ENCODE results near the gene LRP1-AS. TPM values are rescaled to one million over a fixed set of nuclear protein-coding genes. Genes with fewer than 3 reads are reported as not detected.
A peak's percentile ranks its signal among the peaks of the same experiment; 100 is the strongest.

The LRP1-AS gene
- total RNA-seq (ENCODE audit: unreplicated experiment), result 0.46 TPM
- long read RNA-seq, result 0 reads

GRCh38 chr12:57146961-57147944, at the start of gene LRP1-AS:
Gene LRP1-AS, minus strand, starts transcription at chr12:57147619.
- Mint-ChIP-seq H3K36me3 (ENCODE audit: low read depth, unreplicated experiment) (peaks cover 6% of the 10 kb centered on the region), H3K27me3 (ENCODE audit: unreplicated experiment) (peaks cover 16% of the 10 kb centered on the region), H3K4me3 (ENCODE audit: unreplicated experiment) (no peak within 1 kb of the TSS), H3K4me1 (ENCODE audit: unreplicated experiment) (peaks cover 52% of the 10 kb centered on the region), H3K9me3 (ENCODE audit: unreplicated experiment) (no peaks in the 10 kb centered on the region), H3K27ac (ENCODE audit: unreplicated experiment) (peak within 1 kb of the TSS; percentile 67)
- TF ChIP-seq, protein P1, sequence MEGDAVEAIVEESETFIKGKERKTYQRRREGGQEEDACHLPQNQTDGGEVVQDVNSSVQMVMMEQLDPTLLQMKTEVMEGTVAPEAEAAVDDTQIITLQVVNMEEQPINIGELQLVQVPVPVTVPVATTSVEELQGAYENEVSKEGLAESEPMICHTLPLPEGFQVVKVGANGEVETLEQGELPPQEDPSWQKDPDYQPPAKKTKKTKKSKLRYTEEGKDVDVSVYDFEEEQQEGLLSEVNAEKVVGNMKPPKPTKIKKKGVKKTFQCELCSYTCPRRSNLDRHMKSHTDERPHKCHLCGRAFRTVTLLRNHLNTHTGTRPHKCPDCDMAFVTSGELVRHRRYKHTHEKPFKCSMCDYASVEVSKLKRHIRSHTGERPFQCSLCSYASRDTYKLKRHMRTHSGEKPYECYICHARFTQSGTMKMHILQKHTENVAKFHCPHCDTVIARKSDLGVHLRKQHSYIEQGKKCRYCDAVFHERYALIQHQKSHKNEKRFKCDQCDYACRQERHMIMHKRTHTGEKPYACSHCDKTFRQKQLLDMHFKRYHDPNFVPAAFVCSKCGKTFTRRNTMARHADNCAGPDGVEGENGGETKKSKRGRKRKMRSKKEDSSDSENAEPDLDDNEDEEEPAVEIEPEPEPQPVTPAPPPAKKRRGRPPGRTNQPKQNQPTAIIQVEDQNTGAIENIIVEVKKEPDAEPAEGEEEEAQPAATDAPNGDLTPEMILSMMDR (IDR thresholded peaks at IDR 0.05; ENCODE audit: unreplicated experiment), result no peak
- DNase-seq (ENCODE audit: low spot score), result no peak

DNA sequence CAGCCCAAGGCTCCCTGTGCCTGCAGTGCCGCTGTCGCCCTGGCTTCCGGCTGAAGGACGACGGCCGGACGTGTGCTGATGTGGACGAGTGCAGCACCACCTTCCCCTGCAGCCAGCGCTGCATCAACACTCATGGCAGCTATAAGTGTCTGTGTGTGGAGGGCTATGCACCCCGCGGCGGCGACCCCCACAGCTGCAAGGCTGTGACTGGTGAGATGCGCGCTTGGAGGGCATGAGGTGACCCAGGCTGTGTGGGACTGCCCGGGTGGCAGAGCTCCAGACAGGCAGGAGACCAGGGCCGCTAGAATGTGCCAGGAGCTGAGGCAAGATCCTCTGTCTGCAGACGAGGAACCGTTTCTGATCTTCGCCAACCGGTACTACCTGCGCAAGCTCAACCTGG, 49.5 kb upstream of the LRP1-AS start:
- Mint-ChIP-seq H3K27me3 (ENCODE audit: unreplicated experiment) (peaks cover 19% of the 10 kb centered on the region), H3K9me3 (ENCODE audit: unreplicated experiment) (no peaks in the 10 kb centered on the region), H3K4me3 (ENCODE audit: unreplicated experiment) (peak overlapping the region; percentile 31), H3K36me3 (ENCODE audit: low read depth, unreplicated experiment) (peaks cover 29% of the 10 kb centered on the region), H3K4me1 (ENCODE audit: unreplicated experiment) (no peaks in the 10 kb centered on the region), H3K27ac (ENCODE audit: unreplicated experiment) (no peak overlapping the region)
- TF ChIP-seq, protein P1 (IDR thresholded peaks at IDR 0.05; ENCODE audit: unreplicated experiment), result no peak
- no peak for DNase-seq (ENCODE audit: low spot score)

GRCh38 chr12:57196439-57196838, 49.0 kb upstream of the LRP1-AS start:
- TF ChIP-seq, protein P1 (IDR thresholded peaks at IDR 0.05; ENCODE audit: unreplicated experiment), result no peak
- DNase-seq (ENCODE audit: low spot score), result no peak
- H3K9me3 Mint-ChIP-seq (ENCODE audit: unreplicated experiment), result no peaks in the 10 kb centered on the region
- peaks cover 3% of the 10 kb centered on the region for H3K4me1 Mint-ChIP-seq (ENCODE audit: unreplicated experiment)
- peak overlapping the region; percentile 54 for H3K4me3 Mint-ChIP-seq (ENCODE audit: unreplicated experiment)
- peaks cover 34% of the 10 kb centered on the region for H3K36me3 Mint-ChIP-seq (ENCODE audit: low read depth, unreplicated experiment)
- peaks cover 22% of the 10 kb centered on the region for H3K27me3 Mint-ChIP-seq (ENCODE audit: unreplicated experiment)
- peak overlapping the region; percentile 46 for H3K27ac Mint-ChIP-seq (ENCODE audit: unreplicated experiment)

- Mint-ChIP-seq H3K4me3 (ENCODE audit: unreplicated experiment) (no peak overlapping the region), H3K36me3 (ENCODE audit: low read depth, unreplicated experiment) (peaks cover 32% of the 10 kb centered on the region), H3K27ac (ENCODE audit: unreplicated experiment) (peak overlapping the region; percentile 46), H3K4me1 (ENCODE audit: unreplicated experiment) (peaks cover 3% of the 10 kb centered on the region), H3K9me3 (ENCODE audit: unreplicated experiment) (no peaks in the 10 kb centered on the region), H3K27me3 (ENCODE audit: unreplicated experiment) (peaks cover 22% of the 10 kb centered on the region)
- no peak for DNase-seq (ENCODE audit: low spot score)
- TF ChIP-seq, protein P1 (IDR thresholded peaks at IDR 0.05; ENCODE audit: unreplicated experiment), result no peak
Observed at GRCh38 chr12:57195611-57196371, 48.4 kb upstream of the LRP1-AS start.

Measured in endothelial cell (in vitro differentiated cells).